GM13976 (cell line): ENCODE results near the gene CALY.
"Not testable (repeated sequence)": the region's sequence is repeated elsewhere in the genome, so short reads cannot be mapped to it uniquely, and the experiment has no call there.

ENCODE experiments used
- DNase-seq: peaks from one replicate; pipeline ENCODE4 v3.0.0; 2012; ENCODE audit warnings: low spot score
- in situ Hi-C: fragments of 300-500 bp; cut with MboI; formaldehyde crosslinking; loops from one replicate; pipeline ENCODE4 v1.12.0; 2022; ENCODE audit warnings: low sequenced_read_pairs, mixed read lengths, inconsistent platforms; ENCODE audit not compliant: unreplicated experiment
- TF ChIP-seq, protein P1 (sequence below): IDR thresholded peaks from 2 replicates; pipeline ENCODE4 v1.5.1; 2012; ENCODE audit warnings: borderline replicate concordance, mild to moderate bottlenecking; ENCODE audit not compliant: insufficient read depth; ENCODE audit errors: extremely low read depth, missing control alignments, control extremely low read depth

CALY gene

DNA sequence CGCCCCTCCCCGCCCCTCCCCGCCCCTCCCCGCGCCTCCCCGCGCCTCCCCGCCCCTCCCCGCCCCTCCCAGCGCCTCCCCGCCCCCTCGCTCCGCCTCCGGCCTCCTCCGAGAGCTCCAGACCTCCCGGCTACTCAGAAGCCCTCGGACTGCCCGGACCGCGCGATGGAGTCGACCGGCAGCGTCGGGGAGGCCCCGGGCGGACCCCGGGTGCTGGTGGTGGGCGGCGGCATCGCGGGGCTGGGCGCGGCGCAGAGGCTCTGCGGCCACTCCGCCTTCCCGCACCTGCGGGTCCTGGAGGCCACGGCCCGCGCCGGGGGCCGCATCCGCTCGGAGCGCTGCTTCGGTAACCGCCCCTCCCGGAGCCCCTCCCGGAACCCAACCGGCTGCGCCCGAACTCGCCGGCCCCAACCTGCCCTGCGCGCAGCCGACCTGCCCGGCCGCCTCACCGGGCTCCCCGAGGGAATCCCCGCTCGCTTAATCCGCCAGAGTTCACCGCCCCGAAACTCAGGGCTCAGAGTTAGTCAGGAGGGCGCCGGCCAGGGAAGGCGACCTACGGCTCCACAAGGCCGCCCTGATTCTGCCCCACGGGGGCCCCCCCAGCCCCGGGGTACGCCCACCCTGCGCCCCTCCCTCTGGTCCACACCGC, 42.6 kb upstream of the CALY start, which contains the start of gene PAOX:
Gene PAOX (plus strand): TSS at position 111 of the 649 bp plus-strand sequence. CDS start 55 bp downstream, at position 166.
- DNase-seq, result peak; percentile 88
- in situ Hi-C loops, result no loop called here
- TF ChIP-seq, protein P1, sequence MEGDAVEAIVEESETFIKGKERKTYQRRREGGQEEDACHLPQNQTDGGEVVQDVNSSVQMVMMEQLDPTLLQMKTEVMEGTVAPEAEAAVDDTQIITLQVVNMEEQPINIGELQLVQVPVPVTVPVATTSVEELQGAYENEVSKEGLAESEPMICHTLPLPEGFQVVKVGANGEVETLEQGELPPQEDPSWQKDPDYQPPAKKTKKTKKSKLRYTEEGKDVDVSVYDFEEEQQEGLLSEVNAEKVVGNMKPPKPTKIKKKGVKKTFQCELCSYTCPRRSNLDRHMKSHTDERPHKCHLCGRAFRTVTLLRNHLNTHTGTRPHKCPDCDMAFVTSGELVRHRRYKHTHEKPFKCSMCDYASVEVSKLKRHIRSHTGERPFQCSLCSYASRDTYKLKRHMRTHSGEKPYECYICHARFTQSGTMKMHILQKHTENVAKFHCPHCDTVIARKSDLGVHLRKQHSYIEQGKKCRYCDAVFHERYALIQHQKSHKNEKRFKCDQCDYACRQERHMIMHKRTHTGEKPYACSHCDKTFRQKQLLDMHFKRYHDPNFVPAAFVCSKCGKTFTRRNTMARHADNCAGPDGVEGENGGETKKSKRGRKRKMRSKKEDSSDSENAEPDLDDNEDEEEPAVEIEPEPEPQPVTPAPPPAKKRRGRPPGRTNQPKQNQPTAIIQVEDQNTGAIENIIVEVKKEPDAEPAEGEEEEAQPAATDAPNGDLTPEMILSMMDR, result no peak

DNA sequence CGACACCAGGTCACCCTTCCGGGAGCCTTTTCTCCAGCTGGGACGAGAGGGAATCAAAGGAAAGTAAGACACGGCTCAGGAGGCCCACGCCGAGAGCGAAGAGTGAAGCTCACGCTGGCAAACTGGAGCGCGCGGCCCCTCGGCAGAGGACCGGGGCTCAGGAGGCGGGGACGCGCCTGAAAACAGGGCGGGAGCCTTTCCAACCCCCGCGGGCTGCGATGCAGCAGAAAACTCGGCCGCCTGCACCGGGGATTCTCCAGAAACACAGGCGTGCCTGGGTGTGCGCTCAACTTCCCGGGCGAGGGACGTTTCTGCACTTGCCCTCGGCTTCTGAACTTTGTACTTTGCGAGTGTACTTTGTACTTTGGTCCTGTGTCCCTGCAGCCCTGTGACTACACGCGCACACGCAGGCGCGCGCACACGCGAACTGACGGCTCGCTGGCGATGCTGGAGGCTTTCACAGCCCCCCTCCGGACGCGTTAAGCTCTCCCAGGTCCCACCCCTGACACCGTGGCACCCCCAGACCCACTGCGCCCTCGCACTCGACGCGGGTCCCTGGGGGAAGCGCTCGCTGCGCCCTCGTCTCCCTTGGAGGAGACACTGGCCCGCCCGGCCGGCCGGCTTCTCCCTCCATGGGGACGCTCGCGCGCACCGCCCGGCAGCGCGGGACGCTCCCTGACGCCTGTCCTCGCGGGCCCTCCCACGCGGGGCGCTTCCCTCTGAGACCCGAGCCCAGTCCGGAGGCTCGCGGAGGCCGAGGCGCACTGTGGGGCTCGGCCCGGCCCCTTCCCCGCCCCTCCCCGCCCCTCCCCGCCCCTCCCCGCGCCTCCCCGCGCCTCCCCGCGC, 41.8 kb upstream of the CALY start:
- in situ Hi-C loops, result no loop called here
- peak; percentile 77 for DNase-seq

DNA sequence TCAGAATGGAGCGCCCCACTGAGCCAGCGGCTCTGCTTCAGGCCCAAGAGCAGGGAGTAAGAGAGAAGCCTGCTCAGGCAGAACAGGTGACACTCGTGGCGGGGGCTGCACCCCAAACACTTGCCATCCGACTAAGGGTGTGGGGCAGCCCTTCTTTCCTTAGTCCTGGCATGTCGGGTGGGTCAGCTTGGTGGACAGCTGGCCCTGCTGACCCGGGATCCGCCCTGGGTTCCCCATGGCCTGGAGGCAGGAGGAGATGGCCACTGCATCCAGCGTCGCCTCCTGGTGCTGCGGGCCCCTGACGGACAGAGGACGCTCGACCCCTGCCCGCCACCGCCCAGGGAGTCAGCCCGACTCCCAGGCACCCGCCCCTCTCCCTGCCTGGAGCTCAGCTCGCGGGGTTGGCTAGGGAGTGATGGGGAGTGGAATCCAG, 41.1 kb upstream of the CALY start:
- no peak for DNase-seq
- TF ChIP-seq, protein P1, result no peak
- in situ Hi-C loops, result no loop called here

More for the DNA sequence above, 41.8 kb upstream of the CALY start:
- TF ChIP-seq, protein P1, result no peak

DNA sequence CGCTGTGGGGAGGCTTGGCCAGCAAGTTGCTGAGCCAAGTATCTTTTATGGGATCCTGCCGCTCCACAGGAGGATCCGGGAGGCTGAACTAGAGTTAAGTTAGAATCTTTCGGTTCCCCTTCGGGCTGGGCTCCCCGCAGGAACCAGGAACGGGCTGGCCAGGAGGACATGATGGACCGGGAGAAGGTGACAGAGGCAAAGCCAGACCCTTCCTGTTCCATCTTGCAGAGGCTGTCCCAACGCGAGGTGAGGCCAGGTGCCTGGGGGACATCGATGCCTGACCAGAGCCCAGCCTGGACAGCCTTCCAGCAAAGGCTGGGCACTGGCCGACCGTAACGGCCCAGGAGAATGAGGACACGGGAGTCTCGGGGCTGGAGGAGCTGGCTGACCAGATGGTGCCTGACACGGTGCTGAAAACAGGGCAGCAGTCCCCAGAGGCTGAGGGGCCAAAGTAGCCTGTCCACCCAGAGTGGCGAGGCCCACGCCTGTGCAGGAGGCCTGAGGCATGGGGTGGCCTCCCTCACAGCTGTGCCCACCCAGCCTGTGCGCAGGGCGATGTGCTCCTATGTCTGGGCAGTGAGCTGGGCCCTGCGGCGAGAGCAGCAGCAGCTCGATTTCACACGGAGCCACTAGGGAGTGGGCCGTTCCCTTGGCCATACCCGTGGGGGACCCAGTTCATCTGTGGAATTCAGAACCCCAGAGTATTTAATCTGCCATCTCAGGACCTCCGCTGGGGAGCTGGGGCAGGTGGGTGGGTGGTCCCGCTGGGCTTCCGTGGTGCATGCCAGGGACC, 40.5 kb upstream of the CALY start:
- no peak for DNase-seq
- in situ Hi-C loops, result no loop called here
- TF ChIP-seq, protein P1, result no peak

DNA sequence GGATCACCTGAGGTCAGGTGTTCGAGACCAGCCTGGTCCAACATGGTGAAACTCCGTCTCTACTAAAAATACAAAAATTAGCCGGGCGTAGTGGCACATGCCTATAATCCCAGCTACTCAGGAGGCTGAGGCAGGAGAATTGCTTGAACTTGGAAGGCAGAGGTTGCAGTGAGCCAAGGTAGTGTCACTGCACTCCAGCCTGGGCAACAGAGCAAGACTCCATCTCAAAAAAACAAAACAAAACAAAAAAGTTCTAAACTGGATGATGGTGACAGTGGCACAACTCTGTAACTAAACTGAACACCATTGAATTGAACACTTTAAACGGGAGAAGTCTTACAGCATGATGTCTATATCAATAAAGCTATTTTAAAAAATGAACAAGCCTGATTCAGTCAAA, 39.5 kb upstream of the CALY start:
- in situ Hi-C loops, DNase-seq: not testable (repeated sequence)

DNA sequence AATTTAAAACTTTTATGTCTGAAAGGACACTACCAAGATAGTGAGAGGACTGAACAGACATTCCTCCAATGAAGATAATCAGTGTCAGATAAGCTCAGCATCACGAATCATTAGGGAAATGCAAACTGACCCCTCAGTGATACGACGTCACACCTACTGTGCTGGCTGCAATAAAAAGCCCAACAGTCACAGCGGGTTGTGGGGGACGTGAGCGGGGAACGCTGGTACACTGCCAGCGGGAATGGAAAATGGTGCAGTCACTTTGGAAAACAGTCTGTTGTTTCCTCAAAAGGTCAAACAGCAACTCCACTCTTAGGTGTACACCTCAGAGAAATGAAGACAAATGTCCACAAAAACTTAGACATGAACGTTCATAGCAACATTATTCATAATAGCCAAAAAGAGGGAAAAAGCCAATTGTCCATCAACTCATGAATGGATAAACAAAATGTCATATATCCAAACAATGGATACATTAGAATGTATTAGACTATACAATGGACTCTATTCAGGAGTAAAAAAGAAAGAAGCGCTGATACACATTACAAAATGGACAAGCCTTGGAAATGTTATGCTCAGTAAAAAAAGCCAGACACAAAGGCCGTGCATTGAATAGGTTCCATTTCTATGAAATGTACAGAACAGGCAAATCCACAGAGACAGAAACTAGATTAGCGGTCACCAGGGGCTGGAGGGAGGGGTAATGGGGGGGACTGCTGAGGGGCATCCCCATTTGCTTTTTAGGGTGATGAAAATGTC, 38.8 kb upstream of the CALY start:
- in situ Hi-C loops, result no loop called here

More for the DNA sequence above, 38.8 kb upstream of the CALY start:
- DNase-seq, result no peak
- TF ChIP-seq, protein P1, result no peak
